ENCODE results near the gene DPCD.

DNA sequence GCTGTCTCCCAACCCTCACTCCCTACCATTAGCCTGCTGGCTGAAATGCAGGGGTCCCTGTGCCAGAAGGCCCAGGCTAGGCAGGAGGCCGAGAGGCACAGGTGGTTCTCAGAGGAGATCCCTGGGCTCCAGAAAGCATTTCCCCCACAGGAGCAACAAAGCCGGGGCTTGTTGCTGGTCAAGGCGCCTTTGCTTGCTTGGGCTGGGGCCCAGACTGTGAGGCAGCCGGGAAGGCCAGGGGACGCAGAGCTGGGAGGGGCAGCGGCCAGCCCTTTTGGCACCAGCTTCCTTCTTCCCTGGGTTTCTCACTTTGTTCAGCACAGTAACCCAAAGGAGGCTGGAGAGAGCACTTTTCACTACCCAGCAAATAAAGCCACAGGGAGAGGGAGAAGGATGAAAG, 58.2 kb downstream of the DPCD start:
- TF ChIP-seq, protein P1, sequence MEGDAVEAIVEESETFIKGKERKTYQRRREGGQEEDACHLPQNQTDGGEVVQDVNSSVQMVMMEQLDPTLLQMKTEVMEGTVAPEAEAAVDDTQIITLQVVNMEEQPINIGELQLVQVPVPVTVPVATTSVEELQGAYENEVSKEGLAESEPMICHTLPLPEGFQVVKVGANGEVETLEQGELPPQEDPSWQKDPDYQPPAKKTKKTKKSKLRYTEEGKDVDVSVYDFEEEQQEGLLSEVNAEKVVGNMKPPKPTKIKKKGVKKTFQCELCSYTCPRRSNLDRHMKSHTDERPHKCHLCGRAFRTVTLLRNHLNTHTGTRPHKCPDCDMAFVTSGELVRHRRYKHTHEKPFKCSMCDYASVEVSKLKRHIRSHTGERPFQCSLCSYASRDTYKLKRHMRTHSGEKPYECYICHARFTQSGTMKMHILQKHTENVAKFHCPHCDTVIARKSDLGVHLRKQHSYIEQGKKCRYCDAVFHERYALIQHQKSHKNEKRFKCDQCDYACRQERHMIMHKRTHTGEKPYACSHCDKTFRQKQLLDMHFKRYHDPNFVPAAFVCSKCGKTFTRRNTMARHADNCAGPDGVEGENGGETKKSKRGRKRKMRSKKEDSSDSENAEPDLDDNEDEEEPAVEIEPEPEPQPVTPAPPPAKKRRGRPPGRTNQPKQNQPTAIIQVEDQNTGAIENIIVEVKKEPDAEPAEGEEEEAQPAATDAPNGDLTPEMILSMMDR (IDR thresholded peaks at IDR 0.05) = no peak
- TF ChIP-seq POLR2A (IDR thresholded peaks at IDR 0.05; ENCODE audit: low read depth) (no peak), POLR2AphosphoS5 (IDR thresholded peaks at IDR 0.05) (no peak)
